Measurements from ENCODE around the gene TBC1D13. TPM values are rescaled to one million over a fixed set of nuclear protein-coding genes. Genes with fewer than 3 reads are reported as not detected.
A peak's percentile ranks its signal among the peaks of the same experiment; 100 is the strongest.

TBC1D13 gene
- total and polyA plus RNA-seq, 2 of the 13 experiments (the other 11 are each of a cell fraction or from before 2014, with no cell fraction given) = 17.9 to 19.7 TPM

- TF ChIP-seq TFDP2 (CRISPR knock-in tag; IDR thresholded peaks at IDR 0.05) (peak; percentile 87), NKX3-1 (CRISPR knock-in tag; IDR thresholded peaks at IDR 0.05) (peak; percentile 80; the same call in 1 of the 2 replicates), AKAP8 (CRISPR knock-in tag; IDR thresholded peaks at IDR 0.05) (peak; percentile 78; the same call in 1 of the 2 replicates), ZNF18 (CRISPR knock-in tag; IDR thresholded peaks at IDR 0.05; ENCODE audit: insufficient replicate concordance) (no peak), ZNF414 (CRISPR knock-in tag; IDR thresholded peaks at IDR 0.05) (0 out of 2 replicates have a peak, but pooled peaks have one; percentile 49), GLMP (CRISPR knock-in tag; IDR thresholded peaks at IDR 0.05; ENCODE audit: borderline replicate concordance) (no peak), NFIB (CRISPR knock-in tag; IDR thresholded peaks at IDR 0.05; ENCODE audit: borderline replicate concordance) (no peak), NFATC3 (CRISPR knock-in tag; IDR thresholded peaks at IDR 0.05) (no peak), ZNF251 (CRISPR knock-in tag; IDR thresholded peaks at IDR 0.05) (no peak), ZNF607 (CRISPR knock-in tag; IDR thresholded peaks at IDR 0.05; ENCODE audit: borderline replicate concordance) (peak; percentile 86), PAWR (CRISPR knock-in tag; IDR thresholded peaks at IDR 0.05; ENCODE audit: borderline replicate concordance) (no peak), YEATS2 (CRISPR knock-in tag; IDR thresholded peaks at IDR 0.05; ENCODE audit: borderline replicate concordance) (peak; percentile 81; the same call in 1 of the 2 replicates), ATRX (CRISPR knock-in tag; IDR thresholded peaks at IDR 0.05; ENCODE audit: borderline replicate concordance) (no peak), GTF2F1 (IDR thresholded peaks at IDR 0.05; ENCODE audit: low read length) (no peak), MNT (IDR thresholded peaks at IDR 0.05) (peak; percentile 41), RFXANK (CRISPR knock-in tag; IDR thresholded peaks at IDR 0.05) (0 out of 2 replicates have a peak, but pooled peaks have one; percentile 36), ZMAT5 (CRISPR knock-in tag; IDR thresholded peaks at IDR 0.05; ENCODE audit: borderline replicate concordance, low read depth) (no peak), SP4 (CRISPR knock-in tag; IDR thresholded peaks at IDR 0.05) (peak; percentile 93), ZNF709 (CRISPR knock-in tag; IDR thresholded peaks at IDR 0.05) (peak; percentile 85; the same call in 1 of the 2 replicates), E2F2 (CRISPR knock-in tag; IDR thresholded peaks at IDR 0.05; ENCODE audit: borderline replicate concordance) (peak; percentile 85; the same call in 1 of the 2 replicates), NAIF1 (CRISPR knock-in tag; IDR thresholded peaks at IDR 0.05; ENCODE audit: borderline replicate concordance) (peak; percentile 68; the same call in 1 of the 2 replicates)
Measured at GRCh38 chr9:128829477-128830251, 42.6 kb downstream of the TBC1D13 start, which contains the start of gene SPOUT1 (continued).
